SW 1271 (cell line): ENCODE data around the gene PAPPA2.
"Not testable (repeated sequence)": the region's sequence is repeated elsewhere in the genome, so short reads cannot be mapped to it uniquely, and the experiment has no call there.

Source experiments
- DNase-seq, 2 experiments: peaks; one replicate each; lab custom pipeline; 2025; lab: John Stamatoyannopoulos, UW

Gene PAPPA2

DNA sequence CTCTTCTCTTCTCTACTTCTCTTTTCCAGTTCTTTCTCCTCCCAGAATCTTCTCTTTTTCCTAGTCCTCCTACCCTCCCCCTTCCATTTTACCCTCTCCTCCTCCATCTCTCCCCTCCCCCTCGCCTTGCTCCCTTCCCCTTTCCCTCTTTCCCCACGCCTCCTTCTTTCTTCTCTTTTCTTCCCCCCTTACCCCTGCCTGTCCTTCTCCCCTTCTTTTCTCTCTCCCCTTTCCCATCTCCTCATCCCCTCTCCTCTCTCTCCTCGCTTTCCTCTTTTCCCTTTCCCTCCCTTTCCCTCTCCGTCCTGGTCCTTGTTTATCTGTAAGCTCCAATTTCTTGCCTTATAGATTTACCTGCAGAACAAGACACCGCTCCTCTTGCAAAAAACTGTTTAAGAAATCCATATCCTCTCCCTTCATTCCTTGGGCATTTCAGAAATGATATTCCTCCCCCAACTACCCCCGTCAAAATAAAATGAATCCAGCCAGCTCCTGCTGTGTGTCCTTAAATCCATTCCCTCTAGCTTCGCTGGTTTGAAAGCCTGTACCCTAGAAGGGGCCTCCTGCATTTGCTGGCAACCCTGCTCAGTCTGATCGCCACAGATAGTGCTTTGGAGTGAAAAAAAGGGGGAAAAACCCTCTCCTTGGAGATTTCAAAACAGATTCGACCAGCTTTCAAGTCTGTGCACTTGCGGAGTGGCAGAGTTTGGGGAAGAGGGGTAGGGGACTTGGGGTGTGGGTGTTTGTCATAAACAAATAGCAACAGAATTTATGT lies 89.4 kb downstream of the PAPPA2 start:
- no peak for DNase-seq

DNA sequence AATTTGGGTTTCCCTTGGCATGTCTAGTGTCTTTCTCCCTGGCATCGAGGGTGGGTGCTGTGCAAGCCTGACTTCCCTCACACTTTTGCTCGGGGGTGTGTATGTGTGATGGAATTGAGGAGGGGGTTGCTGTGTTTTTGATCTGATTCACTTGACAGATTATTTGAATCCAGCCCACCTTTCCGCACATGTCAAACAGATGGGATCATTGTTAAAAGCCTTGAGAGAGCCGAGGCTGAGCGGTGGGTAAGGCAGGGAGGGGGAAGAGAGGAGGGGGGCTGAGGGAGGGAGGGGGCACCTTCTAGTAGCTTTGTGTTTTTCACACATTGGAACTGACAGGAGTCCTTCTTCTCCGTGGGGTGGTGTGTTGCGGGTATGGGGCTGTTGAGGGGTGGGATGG lies 90.0 kb downstream of the PAPPA2 start:
- no peak for DNase-seq

DNA sequence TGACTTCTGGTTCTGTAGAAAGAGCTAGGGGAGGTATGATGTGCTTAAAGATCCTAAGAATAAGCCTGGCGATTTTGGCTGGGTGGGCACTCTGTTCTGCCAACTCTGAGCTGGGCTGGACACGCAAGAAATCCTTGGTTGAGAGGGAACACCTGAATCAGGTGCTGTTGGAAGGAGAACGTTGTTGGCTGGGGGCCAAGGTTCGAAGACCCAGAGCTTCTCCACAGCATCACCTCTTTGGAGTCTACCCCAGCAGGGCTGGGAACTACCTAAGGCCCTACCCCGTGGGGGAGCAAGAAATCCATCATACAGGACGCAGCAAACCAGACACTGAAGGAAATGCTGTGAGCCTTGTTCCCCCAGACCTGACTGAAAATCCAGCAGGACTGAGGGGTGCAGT lies 93.3 kb downstream of the PAPPA2 start:
- DNase-seq, result no peak

DNA sequence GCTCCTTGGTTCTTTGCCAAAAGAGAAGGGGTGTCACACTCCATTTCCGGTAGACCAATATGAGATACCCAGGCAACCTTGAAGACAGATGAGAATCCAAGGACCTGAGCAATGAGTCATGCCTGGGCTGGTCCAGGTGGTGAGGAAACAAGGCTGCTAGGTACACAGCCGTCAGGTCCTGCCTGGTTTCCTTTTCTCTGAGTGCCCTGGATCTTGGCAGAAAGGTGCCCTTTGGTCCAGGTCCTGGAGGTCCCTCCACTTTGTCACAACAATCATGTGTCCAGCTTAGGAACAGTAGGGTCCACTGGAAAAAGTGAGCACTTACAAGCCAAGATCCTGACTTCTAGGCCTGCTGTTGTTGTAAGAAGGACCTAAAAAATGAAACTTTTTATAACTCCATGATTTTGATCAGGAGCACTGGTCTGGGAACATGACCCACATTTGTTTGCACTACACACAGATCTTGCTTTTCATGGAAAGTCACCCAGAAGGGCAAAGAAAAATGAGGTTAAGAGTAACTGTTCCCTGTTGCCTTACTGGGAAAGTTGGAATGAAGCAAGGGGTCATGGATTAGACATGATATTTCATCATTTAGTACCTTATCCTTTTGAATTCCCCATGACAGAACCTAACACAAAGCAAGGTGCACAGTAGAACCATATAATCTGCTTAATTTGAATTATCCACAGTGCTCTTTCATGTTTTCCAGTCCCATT lies 94.7 kb downstream of the PAPPA2 start:
- no peak for DNase-seq

- DNase-seq, result no peak
These were observed 95.6 kb downstream of the PAPPA2 start for GRCh38 chr1:176558561-176558960.

DNA sequence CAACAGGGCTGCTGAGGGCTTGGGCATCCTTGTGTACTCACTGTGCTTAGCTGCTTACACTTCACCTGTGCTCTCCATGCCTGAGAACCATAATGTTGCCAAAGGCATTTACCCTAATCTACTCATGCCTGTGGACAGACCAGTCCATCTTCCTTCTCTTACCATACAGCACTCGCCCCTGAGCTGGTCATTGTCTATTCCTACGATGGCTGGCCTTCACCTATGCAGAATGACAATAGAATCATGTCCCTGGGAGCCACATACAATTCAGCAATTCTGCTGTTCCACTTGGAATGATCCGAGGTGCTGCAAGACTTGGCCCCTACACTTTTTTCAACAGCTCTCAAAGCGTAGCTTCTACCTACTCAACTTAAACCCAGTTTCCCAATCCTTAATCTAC lies 96.5 kb downstream of the PAPPA2 start:
- no peak for DNase-seq

GRCh38 chr1:176559878-176560277 lies 96.9 kb downstream of the PAPPA2 start:
- no peak for DNase-seq

GRCh38 chr1:176560681-176561080 lies 97.7 kb downstream of the PAPPA2 start:
- DNase-seq, result no peak

DNA sequence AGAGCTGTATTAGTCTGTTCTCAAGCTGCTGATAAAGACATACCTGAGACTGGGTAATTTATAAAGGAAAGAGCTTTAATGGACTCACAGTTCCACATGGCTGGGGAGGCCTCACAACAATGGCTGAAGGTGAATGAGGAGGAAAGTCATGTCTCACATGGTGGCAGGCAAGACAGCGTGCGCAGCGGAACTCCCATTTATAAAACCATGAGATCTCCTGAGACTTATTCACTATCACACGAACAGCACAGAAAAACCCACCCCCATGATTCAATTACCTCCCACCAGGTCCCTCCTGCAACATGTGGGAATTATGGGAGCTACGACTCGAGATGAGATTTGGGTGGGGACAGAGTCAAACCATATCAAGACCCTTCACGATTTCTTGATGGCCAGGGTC lies 98.8 kb downstream of the PAPPA2 start:
- DNase-seq, result not testable (repeated sequence)

GRCh38 chr1:176566004-176566975 lies 103.3 kb downstream of the PAPPA2 start:
- no peak for DNase-seq

GRCh38 chr1:176567190-176567794 lies 104.3 kb downstream of the PAPPA2 start:
- DNase-seq, result no peak

GRCh38 chr1:176568185-176568584 lies 105.2 kb downstream of the PAPPA2 start:
- no peak for DNase-seq

GRCh38 chr1:176574756-176575155 lies 111.8 kb downstream of the PAPPA2 start:
- no peak for DNase-seq

- no peak for DNase-seq
These were observed 113.0 kb downstream of the PAPPA2 start for GRCh38 chr1:176575991-176576390.

GRCh38 chr1:176576670-176577069 lies 113.7 kb downstream of the PAPPA2 start:
- no peak for DNase-seq

DNA sequence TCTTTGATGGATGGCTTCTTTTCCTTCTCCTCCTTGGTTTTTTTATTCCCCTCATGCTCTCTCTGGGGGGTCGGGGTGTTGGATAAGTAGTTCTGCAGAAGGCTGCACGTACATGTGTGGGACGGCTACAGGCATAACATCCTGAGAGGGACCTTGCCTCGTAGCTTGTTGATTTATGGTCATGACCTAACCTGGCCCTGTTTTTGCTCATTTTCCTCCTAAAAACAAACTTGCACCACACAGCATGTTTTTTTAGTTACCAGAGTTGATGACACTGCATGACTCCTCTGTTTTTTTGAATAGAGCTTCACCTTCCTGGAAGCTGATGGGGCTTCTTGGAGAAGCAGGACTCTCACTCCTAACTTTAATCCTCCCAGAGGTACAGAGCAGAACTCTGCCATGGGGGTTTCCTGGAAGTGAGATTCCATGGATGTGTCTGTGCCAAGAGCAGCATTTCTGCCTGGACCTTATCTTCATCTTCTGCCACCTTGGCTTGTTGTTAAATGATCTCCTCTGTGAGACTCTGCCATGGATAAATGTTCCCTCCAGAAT lies 114.7 kb downstream of the PAPPA2 start:
- DNase-seq, result no peak

- DNase-seq, result no peak
These were observed 116.1 kb downstream of the PAPPA2 start for GRCh38 chr1:176579087-176579486.

- no peak for DNase-seq
These were observed 132.2 kb downstream of the PAPPA2 start for GRCh38 chr1:176595217-176595616.

DNA sequence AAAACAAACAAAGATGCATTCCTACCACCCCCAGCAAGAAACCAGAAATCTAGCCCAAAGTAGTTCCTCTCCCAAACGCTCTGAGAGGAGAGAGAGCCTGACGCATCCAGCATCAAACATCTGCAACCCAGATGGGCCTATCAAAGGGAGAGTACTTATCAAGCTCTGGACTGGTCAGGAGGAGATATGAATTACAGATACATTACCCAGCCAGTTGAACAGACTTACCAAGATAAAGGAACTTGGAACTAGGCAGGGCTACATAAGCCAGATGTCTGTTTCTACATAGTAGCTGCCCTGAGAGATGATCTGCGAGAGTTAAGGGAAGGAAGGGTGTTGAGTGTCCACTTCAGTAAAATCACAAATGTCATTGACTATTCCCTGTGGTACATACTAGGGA lies 138.4 kb downstream of the PAPPA2 start:
- no peak for DNase-seq

DNA sequence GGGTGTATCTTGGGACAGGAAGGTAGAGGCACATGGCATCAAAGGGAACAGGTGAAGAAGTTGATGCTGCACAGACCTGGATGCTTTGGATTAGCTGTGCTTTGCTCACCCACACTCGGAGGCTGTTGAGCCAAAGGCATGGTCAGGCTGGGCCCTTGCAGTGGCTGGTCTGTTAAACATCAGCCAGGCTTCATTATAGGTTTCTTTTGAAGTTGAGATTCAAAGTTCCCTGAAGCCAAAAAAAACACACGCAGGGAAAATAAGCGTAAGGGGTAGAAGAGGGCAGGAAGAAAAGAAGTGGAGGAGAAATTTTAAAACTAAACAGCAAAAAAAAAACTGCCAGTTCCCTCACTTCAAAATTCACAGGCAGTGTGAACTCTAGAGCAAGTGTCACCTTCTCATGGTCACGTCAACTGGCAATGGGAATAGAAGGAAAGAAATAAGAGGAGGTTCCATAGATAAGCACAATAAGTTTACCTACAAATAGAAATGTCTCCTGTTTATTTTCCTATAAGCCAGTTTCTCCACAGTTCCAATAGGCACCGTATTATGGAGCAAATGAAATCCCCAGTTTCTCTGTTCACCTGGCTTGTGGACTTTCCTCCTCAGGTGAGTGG lies 139.5 kb downstream of the PAPPA2 start:
- DNase-seq, result no peak

DNA sequence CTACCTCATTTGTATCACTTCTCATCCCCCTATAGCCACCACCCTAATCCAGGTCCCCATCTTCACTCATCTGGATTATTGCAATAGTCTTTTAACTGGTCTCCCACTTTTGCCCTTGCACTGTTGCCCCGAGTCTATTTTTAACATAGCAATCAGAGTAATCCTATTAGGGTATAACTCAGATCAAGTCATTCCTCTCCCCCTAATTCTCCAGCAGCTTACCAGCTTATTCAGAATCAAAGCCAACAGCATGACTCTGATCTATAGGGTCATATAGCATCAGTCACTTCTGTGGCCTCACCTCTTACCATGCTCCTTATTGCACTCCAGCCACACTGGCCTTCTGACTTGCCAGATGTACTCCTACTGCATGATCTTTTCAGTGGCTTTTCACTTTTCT lies 140.7 kb downstream of the PAPPA2 start:
- no peak for DNase-seq
